ENCODE data around the gene EFCC1. TPM values are rescaled to one million over a fixed set of nuclear protein-coding genes. Genes with fewer than 3 reads are reported as not detected.

Gene EFCC1
- total and polyA plus RNA-seq, 2 of the 8 experiments (the other 6 are each of a cell fraction or from before 2014, with no cell fraction given) = 0.14 to 0.37 TPM

DNA sequence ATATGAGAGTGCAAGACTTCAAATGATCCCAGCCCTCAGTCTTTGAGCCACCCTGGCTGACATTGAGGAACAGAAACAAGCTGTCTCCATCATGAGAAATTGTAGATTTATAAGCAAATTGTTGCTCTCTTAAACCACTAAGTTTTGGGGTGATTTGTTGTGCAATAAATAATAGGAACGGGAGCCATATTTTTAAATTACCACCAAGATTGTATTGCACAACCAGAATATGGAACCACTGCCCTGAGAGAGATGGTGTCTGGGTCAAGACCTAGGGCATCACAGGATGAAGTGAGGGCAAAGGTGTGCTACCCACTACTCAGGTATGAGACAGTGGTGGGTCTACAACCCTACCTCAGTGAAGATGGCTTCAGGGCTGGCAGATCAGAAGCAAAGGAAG lies 4.9 kb upstream of the EFCC1 start (continued):
- no peak for TF ChIP-seq CHD7 (IDR thresholded peaks at IDR 0.05; ENCODE audit: insufficient replicate concordance, low read length)
- no peak for TF ChIP-seq FOSL1 (IDR thresholded peaks at IDR 0.05; ENCODE audit: insufficient read depth, low read depth, low read length)
- TF ChIP-seq RAD21 (IDR thresholded peaks at IDR 0.05 in 1 of 2, conservative IDR thresholded peaks at IDR 0.05 in 1 of 2; ENCODE audit: low read depth in 2 of 2, low read length in 2 of 2) = no peak
